RCC 7860 (cell line): ENCODE measurements around the gene THADA.
"Not testable (repeated sequence)": the region's sequence is repeated elsewhere in the genome, so short reads cannot be mapped to it uniquely, and the experiment has no call there.

Source experiments
- DNase-seq: peaks from one replicate; pipeline ENCODE4 v3.0.0-alpha.2; 2015; ENCODE audit warnings: low spot score
- FAIRE-seq: peaks from 2 replicates; lab custom pipeline; 2012; peaks lifted over from hg19 to GRCh38; lab: Jason Lieb, UNC

Gene THADA

GRCh38 chr2:43292297-43292696, 303.5 kb downstream of the THADA start:
- DNase-seq (no peak), FAIRE-seq (no peak)

DNA sequence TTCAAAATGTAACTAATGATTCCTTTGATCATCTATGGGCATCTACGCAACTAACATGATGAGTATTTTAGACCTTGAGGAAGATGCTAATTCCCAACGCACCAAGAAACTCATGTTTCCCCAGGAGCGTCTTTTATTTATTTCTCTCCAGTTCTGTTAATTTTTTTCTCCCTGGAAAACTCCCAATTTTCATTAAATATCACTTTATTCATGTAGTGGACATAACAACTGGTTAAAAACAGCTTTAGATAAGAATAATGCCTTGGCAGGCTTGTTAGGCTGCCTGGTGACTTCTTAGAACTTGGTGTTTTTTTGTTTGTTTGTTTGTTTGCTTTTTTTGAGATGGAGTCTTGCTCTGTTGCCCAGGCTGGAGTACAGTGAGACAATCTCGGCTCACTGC, 306.5 kb downstream of the THADA start:
- no peak for FAIRE-seq

GRCh38 chr2:43288417-43289305, 307.2 kb downstream of the THADA start:
- no peak for FAIRE-seq
- no peak for DNase-seq

More for the DNA sequence above, 306.5 kb downstream of the THADA start:
- DNase-seq, result no peak

GRCh38 chr2:43285987-43286386, 309.9 kb downstream of the THADA start:
- FAIRE-seq, result no peak

GRCh38 chr2:43284967-43285366, 310.9 kb downstream of the THADA start:
- FAIRE-seq (no peak), DNase-seq (no peak)

More at GRCh38 chr2:43285987-43286386, 309.9 kb downstream of the THADA start:
- no peak for DNase-seq

GRCh38 chr2:43284347-43284746, 311.5 kb downstream of the THADA start:
- not testable (repeated sequence) for FAIRE-seq, DNase-seq

DNA sequence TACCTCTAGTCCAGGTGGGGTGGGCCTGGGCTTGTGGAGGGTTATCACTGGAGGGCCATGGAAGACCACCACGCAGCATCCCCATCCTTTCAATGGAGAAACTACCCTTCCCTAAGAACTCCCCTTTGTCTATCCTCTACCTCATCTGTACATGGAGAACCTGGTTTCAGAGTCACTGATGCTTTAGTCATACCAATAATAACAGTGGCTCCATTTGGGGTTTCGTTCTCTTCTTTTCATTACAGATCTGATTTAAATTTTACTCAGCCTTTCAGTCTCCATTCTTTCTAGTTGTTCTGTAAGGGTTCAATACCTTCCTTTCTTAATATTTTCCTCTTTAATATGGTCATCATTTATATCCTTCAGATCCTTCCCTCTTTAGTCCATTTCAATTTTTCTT, 314.8 kb downstream of the THADA start:
- no peak for DNase-seq
- no peak for FAIRE-seq

DNA sequence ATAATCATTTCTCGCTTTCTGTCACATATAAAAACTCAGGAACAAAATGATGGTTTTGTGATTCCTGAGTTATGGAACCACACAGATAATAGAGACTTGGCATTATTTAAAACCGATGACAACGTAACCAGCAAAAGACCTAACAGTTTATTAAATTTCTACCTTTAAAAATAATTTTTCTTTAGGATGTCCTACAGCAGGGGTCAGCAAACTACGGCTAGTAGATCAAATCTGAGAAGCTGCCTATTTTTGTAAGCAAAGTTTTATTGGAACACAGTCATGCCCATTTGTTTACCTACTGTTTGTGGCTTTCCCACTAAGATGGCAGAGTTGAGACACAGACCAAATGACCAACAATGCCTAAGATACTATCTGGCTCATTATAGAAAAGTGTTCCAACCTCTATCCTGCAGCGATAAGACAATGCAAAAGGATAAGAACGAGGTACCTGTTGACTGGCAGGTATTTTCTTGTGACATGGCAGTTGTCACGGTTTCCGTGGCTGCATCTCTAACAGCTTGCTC, 316.5 kb downstream of the THADA start:
- no peak for FAIRE-seq
- DNase-seq, result no peak

- DNase-seq (no peak), FAIRE-seq (no peak)
Observed at GRCh38 chr2:43278564-43279220, 317.1 kb downstream of the THADA start.

DNA sequence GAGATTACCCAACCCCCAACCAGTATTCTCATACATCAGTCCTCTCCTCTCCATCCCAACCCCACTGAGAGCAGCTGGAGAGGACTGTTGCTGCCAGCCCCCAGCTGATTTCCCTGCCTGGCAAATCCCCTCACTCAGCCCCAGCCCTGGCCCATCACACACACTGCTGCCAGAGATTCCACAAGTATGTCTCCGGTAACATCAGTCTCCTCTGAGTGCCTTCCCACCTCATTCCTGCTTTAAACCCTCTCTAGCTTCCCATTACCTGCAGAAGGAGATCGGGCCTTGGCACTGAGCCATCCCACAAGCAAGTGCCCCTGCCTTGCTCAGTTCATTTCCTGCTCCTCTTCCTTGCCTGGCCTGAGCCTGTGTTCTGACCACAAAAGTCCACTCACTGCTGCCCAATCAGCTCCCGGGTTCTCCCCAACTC, 318.9 kb downstream of the THADA start:
- DNase-seq, result peak; percentile 77
- peak; percentile 83 for FAIRE-seq

- peak; percentile 10 for FAIRE-seq
- DNase-seq, result peak; percentile 64
Observed at GRCh38 chr2:43276266-43276941, 319.4 kb downstream of the THADA start.

GRCh38 chr2:43274721-43275120, 321.1 kb downstream of the THADA start:
- no peak for DNase-seq
- no peak for FAIRE-seq

GRCh38 chr2:43274055-43274454, 321.8 kb downstream of the THADA start:
- peak; percentile 44 for FAIRE-seq
- peak; percentile 39 for DNase-seq

GRCh38 chr2:43273529-43273928, 322.3 kb downstream of the THADA start:
- peak; percentile 80 for FAIRE-seq

GRCh38 chr2:43270930-43271615, 324.8 kb downstream of the THADA start:
- DNase-seq (no peak), FAIRE-seq (no peak)

More at GRCh38 chr2:43273529-43273928, 322.3 kb downstream of the THADA start:
- peak; percentile 77 for DNase-seq

- DNase-seq (no peak), FAIRE-seq (no peak)
Observed at GRCh38 chr2:43270461-43270860, 325.4 kb downstream of the THADA start.

DNA sequence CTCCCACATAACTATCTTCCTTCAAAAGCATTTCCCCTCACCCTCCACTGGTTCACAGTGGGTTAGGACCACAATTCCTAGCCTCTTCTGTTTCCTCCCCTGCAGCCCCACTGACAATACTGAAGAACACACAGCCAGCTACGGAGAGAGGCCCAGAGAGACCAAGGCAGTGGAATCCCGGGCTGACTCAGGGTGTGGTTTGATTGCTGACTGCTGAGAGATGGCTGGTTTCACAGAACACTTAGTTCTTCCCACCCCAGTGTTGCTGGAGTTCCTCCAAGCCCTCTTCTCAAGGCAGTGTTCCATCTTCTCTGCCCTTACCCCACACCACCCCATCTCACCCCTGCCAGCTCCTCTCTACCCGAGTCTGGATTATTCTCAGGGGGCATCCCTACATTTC, 326.1 kb downstream of the THADA start:
- FAIRE-seq, result peak; percentile 58
- DNase-seq, result peak; percentile 36

- FAIRE-seq, result no peak
- DNase-seq, result peak; percentile 68
Observed at GRCh38 chr2:43269074-43269572, 326.7 kb downstream of the THADA start.

DNA sequence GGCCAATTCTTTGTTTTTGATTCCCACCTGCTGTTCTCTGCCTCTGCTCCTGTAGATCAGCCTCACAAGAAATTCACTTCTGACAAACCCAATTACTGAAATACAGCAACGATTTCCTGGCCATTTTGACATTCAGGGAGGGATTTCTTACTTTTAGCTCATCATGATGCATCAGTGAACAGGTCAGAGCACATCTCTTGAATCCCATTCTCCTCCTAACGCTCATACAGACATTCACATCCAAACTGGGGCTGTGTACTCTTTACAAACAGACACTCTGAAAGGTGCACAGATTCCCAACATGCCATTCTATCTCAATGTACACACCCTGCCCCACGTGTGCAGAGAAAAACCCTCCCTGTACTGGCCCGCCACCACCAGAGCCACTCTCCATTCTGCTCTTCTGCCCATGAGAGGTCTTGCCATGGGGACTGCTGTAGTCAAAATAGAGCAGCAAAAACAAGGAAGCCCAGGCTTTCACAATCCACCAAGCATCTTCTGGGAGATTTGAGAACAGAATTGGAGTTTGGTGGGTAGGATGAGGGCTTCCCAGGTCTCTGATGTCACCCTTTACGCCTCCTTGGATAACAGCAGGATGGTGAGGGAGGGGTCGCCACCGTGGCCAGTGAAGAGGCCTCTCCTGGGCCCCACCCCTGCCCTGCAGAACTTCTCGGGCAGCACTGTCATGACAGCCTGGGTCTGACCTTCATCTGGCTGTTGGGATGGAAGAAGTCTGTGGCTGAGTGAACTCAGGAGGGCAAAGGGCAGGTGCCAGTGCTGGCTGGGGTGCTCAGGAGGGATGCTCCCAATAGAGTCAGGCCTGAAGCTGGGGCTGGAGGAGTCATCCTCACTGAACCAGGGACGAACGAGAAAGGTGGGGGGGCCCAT, 327.5 kb downstream of the THADA start:
- no peak for FAIRE-seq
- no peak for DNase-seq
